HepG2 (cell line): ENCODE measurements around the gene DDHD1. TPM values are rescaled to one million over a fixed set of nuclear protein-coding genes. Genes with fewer than 3 reads are reported as not detected.

ENCODE experiments used
- ATAC-seq: fragments of 200-7000 bp; cut with Tn5 transposase; 3 replicates; pipeline ENCODE4 v1.9.1; 2020; ENCODE audit warnings: mild to moderate bottlenecking, moderate library complexity
- BruUV-seq: library from RNA; stranded (reverse); fragments of 400-500 nt; replicated peaks from 2 replicates; lab custom pipeline; 2021; lab: Mats Ljungman, UMichigan
- CTCF ChIA-PET: fragments of 300-600 bp; formaldehyde crosslinking; extraction: SDS; loops from one replicate; lab custom pipeline; 2021; ENCODE audit warnings: low total read pairs, inconsistent platforms, low intra/inter-chr PET ratio; lab: Yijun Ruan, JAX
- POLR2A ChIA-PET: fragments of 350-600 bp; sonication (Branson Sonifier 250); formaldehyde crosslinking; loops from one replicate; lab custom pipeline; 2020; ENCODE audit warnings: antibody characterized with exemption, inconsistent platforms; lab: Yijun Ruan, JAX
- DNase-seq: peaks from one replicate; pipeline ENCODE4 v3.0.0-alpha.2; 2015; ENCODE audit warnings: low spot score
- FAIRE-seq: peaks from 3 replicates; lab custom pipeline; 2011; peaks lifted over from hg19 to GRCh38; lab: Jason Lieb, UNC
- H2AFZ ChIP-seq: one replicate; pipeline ENCODE4 v1.6.1; 2011; ENCODE audit warnings: low read length, inconsistent platforms
- H3K27ac ChIP-seq: fragments of 300-600 bp; 3 replicates; pipeline ENCODE4 v1.8.0; 2011; ENCODE audit warnings: mixed run types, mild to moderate bottlenecking, mixed read lengths, low read length, inconsistent platforms; ENCODE audit not compliant: insufficient read depth; ENCODE audit errors: extremely low read length
- H3K27me3 ChIP-seq, 2 experiments: fragments of 200-600 bp in 1 of 2; 2 replicates in 1 of 2; 3 replicates in 1 of 2; pipeline versions ENCODE4 v1.6.0 to v1.8.0; 2011; ENCODE audit warnings: low read length in 2 of 2, mild to moderate bottlenecking in 2 of 2, moderate library complexity in 2 of 2, inconsistent platforms in 1 of 2; ENCODE audit not compliant: insufficient read depth in 2 of 2, control insufficient read depth in 1 of 2
- H3K36me3 ChIP-seq, 2 experiments: fragments of 200-600 bp in 1 of 2; replicated peaks in 1 of 2; 2 replicates in 1 of 2; 3 replicates in 1 of 2; pipeline versions ENCODE4 v1.5.1 to v1.8.0; 2011; ENCODE audit warnings: low read length in 2 of 2, inconsistent platforms in 1 of 2; ENCODE audit not compliant: insufficient read depth in 2 of 2, control insufficient read depth in 1 of 2
- H3K4me1 ChIP-seq: 2 replicates; pipeline ENCODE4 v1.5.1; 2012; ENCODE audit warnings: low read length, inconsistent platforms; ENCODE audit not compliant: insufficient read depth
- H3K4me2 ChIP-seq: 2 replicates; pipeline ENCODE4 v1.6.0; 2011; ENCODE audit warnings: low read depth, low read length, inconsistent platforms
- H3K4me3 ChIP-seq, 3 experiments: fragments of 200-600 bp in 1 of 3; sonication (generic), shearing (Covaris generic) in 1 of 3; replicated peaks in 1 of 3; 2 replicates each; pipeline ENCODE4 v1.5.1; 2011 to 2016; ENCODE audit warnings: low read length in 3 of 3, inconsistent platforms in 2 of 3, low read depth in 2 of 3, mild to moderate bottlenecking in 2 of 3, control low read depth in 1 of 3, mixed read lengths in 1 of 3; ENCODE audit not compliant: insufficient read depth in 1 of 3
- H3K79me2 ChIP-seq: one replicate; pipeline ENCODE4 v1.6.1; 2011; ENCODE audit warnings: low read length, inconsistent platforms; ENCODE audit not compliant: insufficient read depth
- H3K9ac ChIP-seq: 2 replicates; pipeline ENCODE4 v1.6.0; 2011; ENCODE audit warnings: mild to moderate bottlenecking, low read depth, low read length, inconsistent platforms; ENCODE audit not compliant: insufficient read depth
- H3K9me3 ChIP-seq: 2 replicates; pipeline ENCODE4 v1.5.1; 2012; ENCODE audit warnings: mild to moderate bottlenecking, low read length
- H4K20me1 ChIP-seq: 2 replicates; pipeline ENCODE4 v1.6.0; 2011; ENCODE audit warnings: inconsistent platforms, mild to moderate bottlenecking, low read length, moderate library complexity; ENCODE audit not compliant: insufficient read depth
- CENPX ChIP-seq: sonication (generic); formaldehyde crosslinking; IDR thresholded peaks from 2 replicates; pipeline ENCODE4 v1.9.0; 2021; ENCODE audit warnings: mild to moderate bottlenecking, missing genetic modification reagents, moderate library complexity
- HOXA7 ChIP-seq: sonication (generic); formaldehyde crosslinking; IDR thresholded peaks from 2 replicates; pipeline ENCODE4 v1.8.1; 2022; ENCODE audit warnings: mild to moderate bottlenecking, missing genetic modification reagents, moderate library complexity
- MIER2 ChIP-seq: IDR thresholded peaks from 2 replicates; pipeline ENCODE4 v1.6.1; 2016; ENCODE audit warnings: missing biosample characterization, missing genetic modification reagents
- NFE2L1 ChIP-seq: sonication (generic); formaldehyde crosslinking; IDR thresholded peaks from 2 replicates; pipeline ENCODE4 v1.4.0; 2020; ENCODE audit warnings: missing genetic modification reagents, mild to moderate bottlenecking, borderline replicate concordance
- ZC3H4 ChIP-seq: sonication (generic); formaldehyde crosslinking; IDR thresholded peaks from 2 replicates; pipeline ENCODE4 v1.4.0; 2020; ENCODE audit warnings: missing genetic modification reagents, borderline replicate concordance
- ZNF318 ChIP-seq: sonication (generic); formaldehyde crosslinking; IDR thresholded peaks from 2 replicates; pipeline ENCODE4 v1.4.0; 2020; ENCODE audit warnings: mild to moderate bottlenecking, missing genetic modification reagents
- ZNF331 ChIP-seq: sonication (generic); formaldehyde crosslinking; IDR thresholded peaks from 2 replicates; pipeline ENCODE4 v1.4.0; 2020; ENCODE audit warnings: missing genetic modification reagents
- ZNF337 ChIP-seq: sonication (generic); formaldehyde crosslinking; IDR thresholded peaks from 2 replicates; pipeline ENCODE4 v1.5.1; 2020; ENCODE audit warnings: missing genetic modification reagents, low read depth, mild to moderate bottlenecking, borderline replicate concordance
- ZNF562 ChIP-seq: sonication (generic); formaldehyde crosslinking; IDR thresholded peaks from 2 replicates; pipeline ENCODE4 v1.8.0; 2022; ENCODE audit warnings: missing genetic modification reagents, borderline replicate concordance
- in situ Hi-C: cut with HindIII; loops from 2 replicates; pipeline ENCODE4 v1.10.0; 2017; ENCODE audit warnings: low pct_unique_long_range_greater_than_20kb; ENCODE audit not compliant: extremely low pct_ligation_motif_present
- intact Hi-C: fragments of 100-400 bp; cut with micrococcal nuclease; formaldehyde crosslinking; loops from one replicate; pipeline ENCODE4 v1.10.0; 2022; ENCODE audit not compliant: unreplicated experiment
- polyA plus RNA-seq, 8 experiments: library from polyadenylated mRNA; depleted of rRNA in 3 of 8; stranded (reverse) in 7 of 8; unstranded in 1 of 8; fragments of >200 nt; fragmentation: Illumina TruSeq in 4 of 8; extraction: Trizol in 4 of 8; gene quantifications; 2 replicates each; pipeline versions ENCODE4 v1.2.1 to v1.2.3, GENCODE V29; 2011 to 2016; ENCODE audit warnings: low read depth in 4 of 8, missing spikeins in 1 of 8, mixed read lengths in 1 of 8; ENCODE audit not compliant: insufficient read depth in 1 of 8
- total RNA-seq, 5 experiments: library from RNA; depleted of rRNA; stranded (reverse); fragments of >200 nt; fragmentation: Illumina TruSeq; extraction: Trizol; gene quantifications; 2 replicates each; pipeline ENCODE4 v1.2.3, GENCODE V29; 2016; ENCODE audit warnings: low read depth in 1 of 5

DDHD1 gene
- total and polyA plus RNA-seq, 2 of the 13 experiments (the other 11 are each of a cell fraction or from before 2014, with no cell fraction given): 4.6 to 8.3 TPM

- ChIA-PET CTCF (no interaction called here), POLR2A (no interaction called here)
- FAIRE-seq: no peak
- intact Hi-C loops (no loop called here), in situ Hi-C loops (no loop called here)
- no TSS peak for BruUV-seq
- DNase-seq: no peak
- no peak for TF ChIP-seq ZNF318 (CRISPR knock-in tag)
- TF ChIP-seq NFE2L1 (CRISPR knock-in tag): no peak
- no peak for TF ChIP-seq MIER2 (CRISPR knock-in tag)
- no peak for TF ChIP-seq HOXA7 (CRISPR knock-in tag)
- no peak for TF ChIP-seq ZC3H4 (CRISPR knock-in tag)
- no peak for TF ChIP-seq CENPX (CRISPR knock-in tag)
- no peak for TF ChIP-seq ZNF331
- TF ChIP-seq ZNF337 (CRISPR knock-in tag): no peak
- no peak for TF ChIP-seq ZNF562
- Histone ChIP-seq H3K36me3 (no peaks in the 10 kb centered on the region), H3K4me3 (no peak overlapping the region), H3K9ac (no peak overlapping the region), H2AFZ (no peak overlapping the region), H3K27me3 (no peaks in the 10 kb centered on the region; a peak in 2 of 5 replicates), H3K27ac (no peak overlapping the region), H3K4me1 (no peaks in the 10 kb centered on the region), H3K4me2 (no peak overlapping the region), H3K9me3 (no peaks in the 10 kb centered on the region), H3K79me2 (no peaks in the 10 kb centered on the region), H4K20me1 (no peaks in the 10 kb centered on the region)
- no peak for ATAC-seq
Observed at GRCh38 chr14:52988139-52988538, 165.0 kb downstream of the DDHD1 start.
